K562 (cell line): ENCODE data around the gene C9.
"Not testable (repeated sequence)": the region's sequence is repeated elsewhere in the genome, so short reads cannot be mapped to it uniquely, and the experiment has no call there.

Experiments
- CEBPB ChIP-seq: fragments of 450-650 bp; IDR thresholded peaks from 2 replicates; pipeline ENCODE4 v1.6.1; 2016; ENCODE audit warnings: missing genetic modification characterization, missing compliant biosample characterization
- CREM ChIP-seq: IDR thresholded peaks from 2 replicates; pipeline ENCODE4 v1.6.1; 2014; ENCODE audit warnings: antibody characterized with exemption, low read depth
- GTF2F1 ChIP-seq: IDR thresholded peaks from 2 replicates; pipeline ENCODE4 v1.6.1; 2011; ENCODE audit warnings: low read depth, low read length, improper control_type of control experiment
- HDGF ChIP-seq: fragments of 450-650 bp; IDR thresholded peaks from 2 replicates; pipeline ENCODE4 v1.6.1; 2016
- NFYB ChIP-seq: IDR thresholded peaks from 2 replicates; pipeline ENCODE4 v1.6.1; 2011; ENCODE audit warnings: mild to moderate bottlenecking, moderate library complexity; ENCODE audit not compliant: insufficient read length; ENCODE audit errors: extremely low read depth
- POLR2A ChIP-seq: fragments of 450-650 bp; conservative IDR thresholded peaks from 2 replicates; pipeline ENCODE4 v1.6.1; 2016
- RNF2 ChIP-seq: sonication (generic); IDR thresholded peaks from 2 replicates; pipeline ENCODE4 v1.6.1; 2016
- SIX5 ChIP-seq, 2 experiments: IDR thresholded peaks; 2 replicates each; pipeline ENCODE4 v1.6.1; 2011; ENCODE audit warnings: low read length in 2 of 2, borderline replicate concordance in 1 of 2, low read depth in 1 of 2, mild to moderate bottlenecking in 1 of 2, moderate library complexity in 1 of 2; ENCODE audit not compliant: insufficient read depth in 1 of 2
- TCF3 ChIP-seq: sonication (generic); formaldehyde crosslinking; IDR thresholded peaks from 2 replicates; pipeline ENCODE4 v1.4.0; 2020; ENCODE audit warnings: mild to moderate bottlenecking, missing genetic modification reagents
- TEAD4 ChIP-seq, 2 experiments: sonication (generic) in 1 of 2; formaldehyde crosslinking in 1 of 2; IDR thresholded peaks; 2 replicates each; pipeline versions ENCODE4 v1.6.1 to v1.8.0; 2012 to 2022; ENCODE audit warnings: borderline replicate concordance in 1 of 2, inconsistent platforms in 1 of 2, low read length in 1 of 2, mild to moderate bottlenecking in 1 of 2, missing genetic modification reagents in 1 of 2
- TF ChIP-seq, protein P1 (sequence below): sonication (generic); formaldehyde crosslinking; IDR thresholded peaks from 2 replicates; pipeline ENCODE4 v1.9.0; 2022; ENCODE audit warnings: mild to moderate bottlenecking, missing genetic modification reagents

GRCh38 chr5:39403761-39404160 lies 39.5 kb upstream of the C9 start:
- not testable (repeated sequence) for TF ChIP-seq SIX5 (IDR thresholded peaks at IDR 0.05; ENCODE audit: borderline replicate concordance in 1 of 2, insufficient read depth in 1 of 2, low read depth in 1 of 2, low read length in 2 of 2); POLR2A; CEBPB; NFYB; RNF2; HDGF; CREM; TEAD4 (IDR thresholded peaks at IDR 0.05; ENCODE audit: low read length); TEAD4 (CRISPR knock-in tag; IDR thresholded peaks at IDR 0.05; ENCODE audit: borderline replicate concordance); TCF3; GTF2F1
- TF ChIP-seq, protein P1, sequence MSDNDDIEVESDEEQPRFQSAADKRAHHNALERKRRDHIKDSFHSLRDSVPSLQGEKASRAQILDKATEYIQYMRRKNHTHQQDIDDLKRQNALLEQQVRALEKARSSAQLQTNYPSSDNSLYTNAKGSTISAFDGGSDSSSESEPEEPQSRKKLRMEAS (CRISPR knock-in tag), result not testable (repeated sequence)
